HepG2 (cell line): ENCODE measurements around the gene AK3. TPM values are rescaled to one million over a fixed set of nuclear protein-coding genes. Genes with fewer than 3 reads are reported as not detected.

ENCODE experiments used
- ADNP ChIP-seq: sonication (generic); formaldehyde crosslinking; IDR thresholded peaks from 2 replicates; pipeline ENCODE4 v1.4.0; 2020; ENCODE audit warnings: missing genetic modification reagents
- FOXO1 ChIP-seq: sonication (generic); formaldehyde crosslinking; IDR thresholded peaks from 2 replicates; pipeline ENCODE4 v1.4.0; 2020; ENCODE audit warnings: missing genetic modification reagents
- GMEB2 ChIP-seq: IDR thresholded peaks from 2 replicates; pipeline ENCODE4 v1.6.1; 2016; ENCODE audit warnings: missing biosample characterization, missing genetic modification reagents, low read depth
- IRF2 ChIP-seq: IDR thresholded peaks from 2 replicates; pipeline ENCODE4 v1.6.1; 2018; ENCODE audit warnings: missing genetic modification reagents, missing compliant biosample characterization
- KDM2A ChIP-seq: sonication (generic); formaldehyde crosslinking; IDR thresholded peaks from 2 replicates; pipeline ENCODE4 v1.4.0; 2020; ENCODE audit warnings: low read depth, missing genetic modification reagents, borderline replicate concordance
- MAX ChIP-seq: IDR thresholded peaks from 2 replicates; pipeline ENCODE4 v1.6.1; 2012; ENCODE audit warnings: inconsistent platforms
- NR2F1 ChIP-seq, 2 experiments: fragments of 450-650 bp in 1 of 2; formaldehyde crosslinking in 1 of 2; IDR thresholded peaks; 2 replicates each; pipeline versions ENCODE4 v1.5.0 to v1.6.1; 2016 to 2020; ENCODE audit warnings: mild to moderate bottlenecking in 1 of 2, missing compliant biosample characterization in 1 of 2, missing genetic modification reagents in 1 of 2, moderate library complexity in 1 of 2
- PRDM10 ChIP-seq: sonication (generic); formaldehyde crosslinking; IDR thresholded peaks from 2 replicates; pipeline ENCODE4 v1.4.0; 2020; ENCODE audit warnings: low read depth, missing genetic modification reagents
- SIX1 ChIP-seq: sonication (generic); formaldehyde crosslinking; IDR thresholded peaks from 2 replicates; pipeline ENCODE4 v1.4.0; 2020; ENCODE audit warnings: missing genetic modification reagents, borderline replicate concordance
- SMC3 ChIP-seq: IDR thresholded peaks from 2 replicates; pipeline ENCODE4 v1.6.1; 2011; ENCODE audit warnings: low read length, improper control_type of control experiment
- SNRNP70 ChIP-seq: fragments of 200-400 bp; formaldehyde crosslinking; IDR thresholded peaks from 2 replicates; pipeline ENCODE4 v1.6.1; 2017; ENCODE audit warnings: mild to moderate bottlenecking, low read depth, low read length, moderate library complexity
- STAG1 ChIP-seq: sonication (generic); formaldehyde crosslinking; IDR thresholded peaks from 2 replicates; pipeline ENCODE4 v1.4.0; 2020; ENCODE audit warnings: missing genetic modification reagents
- ZBED4 ChIP-seq: sonication (generic); formaldehyde crosslinking; IDR thresholded peaks from 2 replicates; pipeline ENCODE4 v1.4.0; 2020; ENCODE audit warnings: missing genetic modification reagents, borderline replicate concordance
- ZBTB14 ChIP-seq: sonication (generic); formaldehyde crosslinking; IDR thresholded peaks from 2 replicates; pipeline ENCODE4 v1.4.0; 2020; ENCODE audit warnings: missing genetic modification reagents
- ZGPAT ChIP-seq: IDR thresholded peaks from 2 replicates; pipeline ENCODE4 v1.6.1; 2016; ENCODE audit warnings: mild to moderate bottlenecking
- ZNF350 ChIP-seq: sonication (generic); formaldehyde crosslinking; IDR thresholded peaks from 2 replicates; pipeline ENCODE4 v1.4.0; 2020; ENCODE audit warnings: mild to moderate bottlenecking, low read depth, missing genetic modification reagents, borderline replicate concordance
- ZNF713 ChIP-seq: sonication (generic); formaldehyde crosslinking; IDR thresholded peaks from 2 replicates; pipeline ENCODE4 v1.4.0; 2020; ENCODE audit warnings: mild to moderate bottlenecking, missing genetic modification reagents
- polyA plus RNA-seq, 8 experiments: library from polyadenylated mRNA; depleted of rRNA in 3 of 8; stranded (reverse) in 7 of 8; unstranded in 1 of 8; fragments of >200 nt; fragmentation: Illumina TruSeq in 4 of 8; extraction: Trizol in 4 of 8; gene quantifications; 2 replicates each; pipeline versions ENCODE4 v1.2.1 to v1.2.3, GENCODE V29; 2011 to 2016; ENCODE audit warnings: low read depth in 4 of 8, missing spikeins in 1 of 8, mixed read lengths in 1 of 8; ENCODE audit not compliant: insufficient read depth in 1 of 8
- total RNA-seq, 5 experiments: library from RNA; depleted of rRNA; stranded (reverse); fragments of >200 nt; fragmentation: Illumina TruSeq; extraction: Trizol; gene quantifications; 2 replicates each; pipeline ENCODE4 v1.2.3, GENCODE V29; 2016; ENCODE audit warnings: low read depth in 1 of 5

AK3 gene
- total and polyA plus RNA-seq, 2 of the 13 experiments (the other 11 are each of a cell fraction or from before 2014, with no cell fraction given) = 76.8 to 109 TPM

- TF ChIP-seq GMEB2 (CRISPR knock-in tag) = no peak
- 0 out of 2 replicates have a peak, but pooled peaks have one; percentile 3 for TF ChIP-seq STAG1
- peak; percentile 53 for TF ChIP-seq MAX
- TF ChIP-seq IRF2 (CRISPR knock-in tag) = 0 out of 2 replicates have a peak, but pooled peaks have one; percentile 50
- TF ChIP-seq FOXO1 = peak; percentile 57; the same call in 1 of the 2 replicates
- 0 out of 2 replicates have a peak, but pooled peaks have one; percentile 44 for TF ChIP-seq ZNF350 (CRISPR knock-in tag)
- peak; percentile 22; the same call in 1 of the 2 replicates for TF ChIP-seq SMC3
- peak; percentile 18 to 36; a peak in 2 of 4 replicates for TF ChIP-seq NR2F1 (CRISPR knock-in tag; IDR thresholded peaks at IDR 0.05)
- TF ChIP-seq ZGPAT (CRISPR knock-in tag) = peak; percentile 79; the same call in 1 of the 2 replicates
- TF ChIP-seq KDM2A = peak; percentile 48; the same call in 1 of the 2 replicates
- TF ChIP-seq ZBTB14 (CRISPR knock-in tag) = no peak
- TF ChIP-seq SIX1 (CRISPR knock-in tag) = peak; percentile 42; the same call in 1 of the 2 replicates
- peak; percentile 75; the same call in 1 of the 2 replicates for TF ChIP-seq ADNP (CRISPR knock-in tag)
- no peak for TF ChIP-seq ZBED4
- 0 out of 2 replicates have a peak, but pooled peaks have one; percentile 44 for TF ChIP-seq PRDM10 (CRISPR knock-in tag)
- no peak for TF ChIP-seq SNRNP70
- TF ChIP-seq ZNF713 = no peak
Observed at GRCh38 chr9:4700091-4700490, 40.9 kb downstream of the AK3 start (continued).
